H1 (cell line): ENCODE results near the gene TM9SF3. TPM values are rescaled to one million over a fixed set of nuclear protein-coding genes. Genes with fewer than 3 reads are reported as not detected.

Experiments
- GTF2F1 ChIP-seq: IDR thresholded peaks from 2 replicates; pipeline ENCODE4 v1.6.1; 2012; ENCODE audit warnings: low read depth, low read length, improper control_type of control experiment, borderline replicate concordance
- JUND ChIP-seq: IDR thresholded peaks from 2 replicates; pipeline ENCODE4 v1.6.1; 2011; ENCODE audit warnings: mild to moderate bottlenecking, improper control_type of control experiment, low read length
- MAX ChIP-seq: IDR thresholded peaks from 2 replicates; pipeline ENCODE4 v1.6.1; 2012; ENCODE audit warnings: inconsistent platforms
- POU5F1 ChIP-seq: IDR thresholded peaks from 2 replicates; pipeline ENCODE4 v1.6.1; 2011; ENCODE audit warnings: low read depth, mild to moderate bottlenecking, low read length, moderate library complexity
- polyA plus RNA-seq, 7 experiments: library from polyadenylated mRNA; depleted of rRNA in 3 of 7; stranded (reverse) in 5 of 7; unstranded in 2 of 7; fragments of >200 nt in 5 of 7; fragments of 200-250 nt in 2 of 7; gene quantifications; 1 replicate in 5 of 7; 2 replicates in 1 of 7; 4 replicates in 1 of 7; pipeline versions ENCODE4 v1.2.1 to v1.2.3, GENCODE V29; 2011 to 2013; ENCODE audit warnings: missing spikeins in 2 of 7, mixed read lengths in 2 of 7
- total RNA-seq: library from RNA; stranded (reverse); fragmentation: NEBNext Ultra II Directional; extraction: Animal tissue kit (Norgen Biotek cat#: 25700); gene quantifications from 2 replicates; pipeline ENCODE4 v1.2.1, GENCODE V29; 2021

TM9SF3 gene
- total and polyA plus RNA-seq, 2 of the 8 experiments (the other 6 are each of a cell fraction or from before 2014, with no cell fraction given): 123 to 127 TPM

- TF ChIP-seq MAX (no peak), JUND (no peak), GTF2F1 (no peak), POU5F1 (no peak)
- TF ChIP-seq, all 59 proteins: peak for 3
Measured at GRCh38 chr10:96511044-96511945, 75.5 kb downstream of the TM9SF3 start (continued).
